COR-L47 (cell line): ENCODE measurements around the gene SNRPA1.

ENCODE experiments used
- DNase-seq: peaks from one replicate; lab custom pipeline; 2025; lab: John Stamatoyannopoulos, UW

SNRPA1 gene

DNA sequence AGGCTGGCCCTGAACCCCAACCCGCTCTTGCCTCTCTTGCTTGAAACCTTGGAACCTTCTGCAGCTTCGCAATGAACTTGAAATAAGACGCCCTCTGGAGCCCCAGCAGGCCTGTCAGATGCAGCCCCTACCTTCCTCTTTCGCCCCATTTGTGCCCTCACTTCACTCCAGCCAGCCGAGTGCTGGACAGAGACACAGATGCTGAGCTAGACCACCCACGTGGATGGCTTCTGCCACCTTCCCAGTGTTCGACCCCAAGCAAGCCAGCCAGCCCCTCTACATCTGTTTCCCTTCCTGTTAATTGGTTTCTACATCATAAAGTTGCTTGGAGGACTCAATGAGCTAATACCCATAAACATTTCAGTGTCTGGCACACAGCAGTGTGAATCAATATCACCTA is 23.8 kb upstream of the SNRPA1 start:
- no peak for DNase-seq

DNA sequence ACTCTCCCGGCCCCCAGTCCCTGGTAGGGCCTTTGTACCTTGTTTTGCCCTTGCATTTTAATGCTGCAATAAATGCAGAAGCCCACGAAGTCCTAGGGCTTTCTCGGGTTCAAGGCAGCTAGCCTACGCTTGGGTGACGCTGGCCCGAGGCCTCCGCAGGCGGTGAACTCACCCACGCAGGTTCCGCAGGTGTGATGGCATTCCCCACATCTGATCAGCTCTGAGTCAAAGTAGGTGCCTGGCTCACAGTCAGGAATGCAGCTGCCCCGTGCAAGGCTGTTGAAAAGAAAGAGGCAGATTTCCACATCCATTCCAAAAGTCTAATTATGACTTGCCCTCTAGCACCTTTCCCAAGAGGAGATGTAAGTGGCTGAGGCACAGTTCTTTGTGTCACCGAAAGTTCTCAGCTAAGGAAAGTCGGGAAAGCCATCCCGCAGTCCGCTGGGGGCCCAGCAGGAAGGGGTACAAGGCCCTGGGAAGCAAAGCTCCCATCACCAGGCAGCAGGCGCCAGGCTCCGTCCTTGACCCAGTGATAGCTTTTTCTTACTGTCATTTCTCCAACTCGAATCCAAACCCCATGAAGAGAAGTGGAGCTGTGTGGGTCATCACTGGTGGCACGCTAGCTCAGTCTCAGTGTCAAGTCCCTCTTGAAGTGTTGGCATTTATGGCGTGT is 23.2 kb upstream of the SNRPA1 start:
- no peak for DNase-seq

DNA sequence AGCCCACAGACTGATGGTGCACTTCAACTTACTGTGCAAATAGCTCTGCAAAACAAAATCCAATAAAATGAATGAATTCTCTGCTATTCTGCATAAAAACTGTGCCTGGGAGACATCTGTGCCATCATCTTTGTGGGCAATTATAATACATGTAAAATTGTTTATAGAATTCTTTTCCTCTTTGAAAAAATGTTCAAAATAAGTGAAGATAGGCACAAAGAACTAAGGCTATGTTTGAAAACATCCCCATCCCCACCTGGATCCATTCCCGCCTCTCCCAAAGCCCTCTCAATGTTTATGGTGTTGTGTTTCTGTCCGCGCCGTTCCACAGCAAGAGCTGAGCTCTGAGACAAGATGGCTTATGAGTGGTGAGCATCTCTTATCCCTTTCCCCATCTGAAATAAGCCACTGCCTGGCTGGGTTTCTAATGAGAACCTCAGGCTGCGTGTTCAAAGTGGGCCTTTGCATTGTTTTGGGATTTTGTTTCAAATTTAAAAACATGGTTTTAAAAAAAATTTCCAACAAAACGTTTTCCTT is 22.4 kb upstream of the SNRPA1 start:
- DNase-seq, result no peak

DNA sequence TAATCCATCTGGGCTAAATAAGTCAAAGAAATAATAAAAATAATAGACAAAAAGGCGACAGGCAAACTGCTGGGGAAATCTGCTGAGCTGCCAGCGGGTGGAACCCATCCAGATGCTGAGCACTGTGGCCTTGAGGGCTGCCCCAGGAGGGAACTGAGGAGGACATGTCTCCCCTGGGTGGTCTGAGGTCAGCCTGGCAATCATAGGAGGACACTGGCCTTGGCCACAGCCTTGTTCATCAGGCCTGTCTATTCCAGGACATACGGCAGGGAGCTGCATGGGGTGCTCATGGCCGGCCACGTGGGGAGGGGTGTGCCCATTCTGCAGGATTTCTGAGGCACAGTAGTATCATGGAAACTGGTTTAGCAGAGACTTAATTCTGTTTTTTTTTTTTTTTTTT is 21.5 kb upstream of the SNRPA1 start:
- no peak for DNase-seq

DNA sequence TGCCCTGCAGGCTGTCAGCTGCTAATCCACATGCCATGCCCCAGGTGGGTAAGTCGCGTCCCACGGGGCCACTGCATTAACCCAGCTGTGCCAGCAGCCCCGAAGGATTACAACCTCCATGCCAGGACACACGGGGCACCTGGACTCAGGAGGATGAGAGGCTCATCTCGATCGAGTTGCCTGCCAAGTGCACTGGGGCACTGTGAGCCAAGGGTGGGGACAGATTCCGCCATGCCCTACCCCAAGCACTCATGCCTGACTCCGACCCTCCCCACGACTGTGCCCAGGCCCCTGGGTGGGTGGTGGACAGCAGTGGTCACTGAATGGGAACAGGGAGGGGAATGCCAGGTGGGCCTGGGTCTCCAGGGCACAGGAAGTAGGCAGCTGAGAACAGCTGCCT is 20.7 kb upstream of the SNRPA1 start:
- DNase-seq, result no peak

DNA sequence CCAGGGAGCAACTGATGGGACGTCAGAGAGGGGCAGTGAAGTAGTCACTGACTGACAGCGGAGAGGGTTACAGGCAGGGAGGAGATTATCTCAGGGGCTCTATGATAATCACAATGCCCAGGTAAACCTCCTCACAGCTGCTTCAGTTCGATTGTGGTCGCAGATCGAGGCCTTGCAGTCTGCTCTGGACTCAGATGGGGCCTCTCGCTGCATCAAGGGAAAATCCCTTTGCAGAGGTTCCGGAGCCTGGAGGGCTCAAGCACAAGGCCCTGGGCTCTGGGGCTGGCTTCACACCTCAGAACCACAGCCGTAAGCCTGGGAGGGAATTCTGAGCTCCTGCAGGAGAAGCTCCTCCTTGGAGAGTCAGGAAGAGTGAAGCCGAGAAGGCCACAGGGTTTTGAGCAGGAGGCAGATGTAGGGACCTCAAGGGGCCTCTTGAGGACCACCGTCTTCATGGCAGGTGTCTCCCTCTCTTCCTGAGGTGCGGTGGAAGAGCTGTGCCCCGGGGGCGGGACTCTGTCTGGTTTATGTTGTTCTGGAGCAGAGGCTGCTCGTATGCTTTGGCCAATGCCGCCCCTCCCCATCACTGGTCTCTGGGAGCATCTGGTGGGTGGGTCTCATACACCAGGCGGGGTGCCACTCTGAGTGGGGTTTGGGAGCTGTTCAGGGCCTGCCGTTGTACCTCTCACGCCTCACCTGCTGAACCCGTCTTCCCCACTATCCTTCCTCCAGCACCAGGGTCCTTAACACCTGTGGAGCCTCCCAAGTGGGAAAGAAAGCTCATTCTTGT is 19.5 kb upstream of the SNRPA1 start:
- DNase-seq, result no peak

DNA sequence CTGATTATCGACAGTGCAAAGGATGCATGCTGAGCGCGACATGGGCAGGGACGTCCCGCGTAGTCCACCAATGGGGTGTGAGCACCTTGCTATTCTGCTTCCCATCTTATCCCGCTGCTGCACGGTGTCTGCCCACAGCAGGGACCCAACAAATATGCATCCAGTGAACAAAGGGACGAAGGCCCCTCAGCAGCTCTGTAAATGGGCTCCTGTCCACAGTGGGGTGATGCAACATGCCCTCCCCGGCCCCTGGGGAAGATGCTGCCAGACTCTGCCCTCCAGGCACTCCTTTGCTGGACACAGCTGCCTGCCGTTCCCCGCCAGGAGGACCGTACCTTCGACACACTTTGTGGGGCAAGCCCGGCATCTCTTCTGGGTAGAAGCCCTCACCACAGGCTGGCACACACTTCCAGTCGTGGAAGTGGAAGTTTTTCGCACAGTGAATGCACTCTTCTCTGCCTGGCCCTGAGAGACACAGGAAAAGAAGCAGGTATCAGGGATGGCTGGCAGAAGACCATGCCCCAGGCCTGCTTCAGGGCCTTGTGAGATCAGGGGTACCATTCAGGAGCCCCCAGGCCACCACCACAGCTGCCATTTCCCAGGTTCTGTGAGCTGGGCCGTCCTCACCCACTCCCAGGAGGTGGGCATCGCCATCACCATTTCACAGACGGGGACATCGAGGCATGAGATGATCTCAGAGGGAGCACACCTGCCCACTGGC is 18.2 kb upstream of the SNRPA1 start:
- DNase-seq, result no peak

DNA sequence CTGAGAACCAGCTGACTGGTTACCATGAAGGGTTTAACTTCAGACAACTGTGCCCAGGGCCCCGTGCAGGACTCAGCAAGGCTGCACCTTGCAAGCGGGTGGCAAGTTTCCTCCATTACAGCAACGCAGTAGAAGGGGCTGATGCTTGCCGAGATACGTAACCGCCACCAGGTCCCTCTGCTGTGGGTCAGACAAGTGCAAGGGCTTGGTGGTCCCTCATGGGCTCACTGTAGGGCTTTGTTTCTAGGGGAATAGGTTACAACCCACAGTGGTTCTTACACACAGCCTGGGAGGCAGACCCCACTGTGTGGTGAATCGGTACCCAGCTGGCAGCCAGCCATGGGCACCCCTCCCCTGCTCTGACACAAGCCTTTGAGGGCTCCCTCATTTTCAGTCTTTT is 15.5 kb upstream of the SNRPA1 start:
- no peak for DNase-seq

DNA sequence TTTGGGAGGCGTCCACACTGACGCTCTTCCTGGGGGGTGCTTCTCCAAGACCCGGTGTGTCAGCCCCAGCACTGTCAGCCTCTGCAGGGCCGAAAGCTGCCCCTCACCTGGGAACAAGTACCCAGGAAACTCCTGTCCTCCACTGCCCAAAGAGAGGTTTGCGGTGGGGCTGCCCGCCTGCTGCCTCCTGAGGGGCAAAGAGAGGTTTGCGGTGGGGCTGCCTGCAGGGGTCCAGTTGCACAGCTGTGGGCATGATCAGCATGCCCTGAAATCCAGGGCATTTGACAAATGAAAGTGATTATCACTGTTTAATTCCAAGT is 15.1 kb upstream of the SNRPA1 start:
- no peak for DNase-seq

DNA sequence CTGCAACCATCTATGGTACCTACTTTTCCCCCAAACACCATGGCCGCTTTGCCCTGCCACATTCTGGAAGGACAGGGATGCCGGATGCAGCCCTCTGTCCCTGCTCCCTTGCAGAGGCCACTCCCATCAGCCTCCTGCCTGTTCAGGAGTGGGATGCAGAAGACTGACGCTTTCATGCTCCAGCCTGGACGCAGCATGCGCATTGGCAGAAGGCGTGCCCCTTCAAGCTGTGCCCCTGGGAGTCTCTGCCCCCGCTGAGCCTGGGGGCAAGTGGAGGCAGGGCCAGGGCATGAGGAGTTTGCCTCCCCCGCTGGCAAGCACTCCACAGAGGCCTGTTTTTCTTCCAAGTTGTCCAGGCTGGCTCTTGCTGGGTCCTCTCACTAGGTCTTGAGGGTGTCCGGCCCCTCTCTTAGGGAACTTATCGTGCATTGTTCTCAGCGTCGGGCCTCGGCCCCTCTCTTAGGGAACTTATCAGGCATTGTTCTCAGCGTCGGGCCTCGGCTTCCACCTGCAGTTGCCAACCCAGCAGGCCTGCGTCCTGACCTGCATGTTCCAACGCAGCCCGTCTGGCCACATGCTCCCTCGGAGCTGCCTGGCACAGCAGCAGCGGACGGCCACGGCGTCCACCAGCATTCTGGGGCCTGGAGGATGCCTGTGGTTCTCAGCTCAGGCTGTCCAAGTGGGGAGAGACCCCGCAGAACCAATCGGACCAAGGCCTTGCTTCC is 14.6 kb upstream of the SNRPA1 start:
- DNase-seq, result no peak

DNA sequence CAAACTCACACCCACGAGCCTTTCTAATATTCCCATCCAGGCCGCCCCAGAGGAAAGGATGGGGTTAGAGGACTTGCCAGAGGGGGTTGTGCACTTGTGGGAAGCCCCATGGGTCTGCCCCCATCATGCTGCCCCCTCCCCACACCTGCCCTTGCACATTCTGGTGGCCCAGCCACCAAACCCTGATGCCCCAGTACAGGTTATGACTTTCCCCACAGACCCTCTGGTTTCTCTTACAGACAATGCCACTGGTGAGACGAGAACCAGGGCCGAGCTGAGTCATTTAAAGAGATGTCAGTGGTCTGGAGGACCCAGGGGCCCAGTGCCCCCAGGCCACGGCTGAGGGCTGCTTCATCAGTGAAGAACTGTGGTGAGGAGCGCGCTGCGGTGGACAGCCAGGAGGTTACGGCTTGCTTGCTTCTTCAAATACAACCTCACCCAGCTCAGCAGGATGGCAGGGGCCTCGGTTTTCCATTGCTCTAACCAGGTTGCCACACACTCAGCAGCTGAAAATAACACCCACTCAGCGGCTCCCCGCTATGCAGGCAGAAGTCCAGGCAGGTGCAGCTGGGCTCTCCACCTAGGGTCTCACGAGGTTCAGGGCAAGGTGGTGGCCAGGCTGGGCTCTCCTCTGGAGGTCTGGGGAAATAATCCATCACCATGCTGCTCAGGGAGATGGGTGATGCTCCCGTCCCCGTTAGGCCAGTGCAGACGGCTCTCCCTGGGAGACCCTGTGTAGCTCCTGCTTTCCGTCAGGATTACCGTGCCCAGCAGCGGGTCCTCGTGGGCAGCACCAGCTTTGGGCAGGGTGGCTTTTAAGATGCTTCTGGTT is 13.8 kb upstream of the SNRPA1 start:
- DNase-seq, result no peak

DNA sequence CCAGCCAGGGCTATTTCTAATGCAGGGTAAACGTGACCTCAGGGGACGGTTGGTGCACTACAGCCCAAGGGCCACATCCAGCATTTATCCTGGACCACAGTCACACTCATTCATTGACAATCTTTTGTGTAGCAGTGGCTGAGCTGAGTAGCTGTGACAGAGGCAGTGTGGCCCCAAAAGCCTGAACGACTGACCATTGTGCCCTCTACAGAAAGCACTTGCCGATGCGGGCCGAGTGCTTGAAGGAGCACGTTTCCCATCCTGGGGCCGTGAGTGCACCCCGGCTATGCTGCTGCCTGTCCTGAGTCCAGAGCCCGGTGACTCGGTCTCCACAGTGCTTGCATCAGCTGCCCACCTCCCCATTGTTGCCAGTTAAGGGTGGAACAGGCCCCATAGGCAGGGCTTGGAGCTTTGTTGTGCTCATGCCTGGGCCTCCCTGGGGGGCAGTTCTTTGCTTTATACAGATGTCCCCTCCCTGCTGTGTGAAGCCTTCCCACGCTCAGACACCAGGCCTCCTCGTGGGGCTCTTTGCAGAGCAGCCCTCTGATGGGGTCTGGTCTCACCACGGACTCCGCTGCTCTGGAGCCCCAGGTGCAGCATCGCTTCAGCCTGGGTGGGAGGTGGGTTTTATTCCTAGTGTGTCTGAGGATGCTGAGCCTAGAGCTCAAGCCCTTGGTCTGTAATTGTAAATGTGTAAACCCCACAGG is 13.0 kb upstream of the SNRPA1 start:
- DNase-seq, result no peak

DNA sequence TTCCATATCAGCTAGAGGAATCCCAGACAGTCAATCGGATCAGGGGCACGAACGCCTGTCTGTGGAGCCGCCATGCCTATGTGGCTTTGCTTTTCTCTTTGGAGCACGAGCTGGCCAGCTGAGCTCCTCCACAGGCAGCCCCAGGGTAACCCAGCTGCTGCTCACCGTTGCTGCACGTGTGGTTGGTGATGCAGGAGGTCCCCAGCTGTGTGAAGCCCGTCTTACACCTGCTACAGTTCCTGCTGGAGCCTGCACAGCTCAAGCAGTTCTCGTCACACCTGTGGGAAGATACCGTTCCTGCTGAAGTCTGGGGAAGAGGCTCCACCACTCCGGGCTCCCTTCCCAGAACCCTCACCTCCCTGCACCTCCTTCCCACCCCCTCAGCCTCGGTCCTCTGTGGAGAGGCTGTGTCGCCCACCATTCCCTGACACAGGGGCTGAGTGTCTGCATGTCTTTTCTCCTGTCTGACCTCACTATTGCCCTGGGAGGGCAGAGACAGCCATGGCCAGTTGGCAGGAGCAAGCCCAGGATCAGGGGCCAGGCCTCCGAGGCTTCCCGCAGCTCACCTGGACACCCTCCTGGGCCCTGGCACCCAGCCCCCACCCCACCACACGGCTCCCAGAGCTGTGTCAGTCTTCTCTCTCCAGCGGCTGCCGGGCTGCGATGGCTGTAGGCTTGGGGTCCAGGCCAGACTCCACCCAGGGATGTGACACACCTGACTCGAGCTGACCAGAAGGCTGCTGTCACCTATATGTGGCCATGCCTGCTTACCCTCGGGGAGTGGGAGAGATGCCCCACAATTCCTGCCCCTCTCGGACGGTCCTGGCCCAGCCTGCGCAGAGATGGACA is 12.2 kb upstream of the SNRPA1 start:
- DNase-seq, result no peak

DNA sequence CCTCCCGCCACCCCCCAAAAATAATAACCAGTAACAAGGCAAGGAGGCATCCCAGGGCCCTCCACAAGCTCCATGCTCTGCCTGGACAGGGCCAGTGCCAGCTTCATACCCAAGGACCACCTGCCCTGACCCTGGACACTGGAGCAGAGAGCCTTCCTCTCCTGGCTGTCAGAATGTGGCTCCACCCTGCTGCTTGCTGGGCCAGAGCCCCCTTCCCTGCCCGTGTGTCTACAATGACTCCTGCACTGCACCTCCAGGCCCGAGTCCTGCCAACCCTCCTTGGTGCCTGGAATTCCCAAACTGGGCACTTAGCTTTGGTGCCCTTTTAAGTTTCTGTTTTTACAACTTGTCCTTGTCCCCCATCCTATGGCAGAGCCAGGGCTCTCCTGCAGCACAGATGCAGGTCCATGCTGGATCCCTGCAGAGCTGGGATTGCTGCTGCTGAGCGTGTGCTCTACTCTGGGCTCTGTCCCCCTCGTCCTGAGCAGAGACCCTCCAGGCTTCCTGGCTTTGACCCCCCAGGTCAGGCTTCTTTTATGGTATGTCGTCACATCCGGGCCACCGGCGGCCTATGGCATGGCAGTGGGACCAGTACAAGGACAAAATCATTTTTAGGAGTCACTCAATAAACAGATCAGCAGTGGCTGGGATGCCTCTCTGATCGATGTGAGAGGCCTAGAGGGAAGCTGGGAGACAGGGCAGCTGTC is 11.4 kb upstream of the SNRPA1 start:
- DNase-seq, result no peak

DNA sequence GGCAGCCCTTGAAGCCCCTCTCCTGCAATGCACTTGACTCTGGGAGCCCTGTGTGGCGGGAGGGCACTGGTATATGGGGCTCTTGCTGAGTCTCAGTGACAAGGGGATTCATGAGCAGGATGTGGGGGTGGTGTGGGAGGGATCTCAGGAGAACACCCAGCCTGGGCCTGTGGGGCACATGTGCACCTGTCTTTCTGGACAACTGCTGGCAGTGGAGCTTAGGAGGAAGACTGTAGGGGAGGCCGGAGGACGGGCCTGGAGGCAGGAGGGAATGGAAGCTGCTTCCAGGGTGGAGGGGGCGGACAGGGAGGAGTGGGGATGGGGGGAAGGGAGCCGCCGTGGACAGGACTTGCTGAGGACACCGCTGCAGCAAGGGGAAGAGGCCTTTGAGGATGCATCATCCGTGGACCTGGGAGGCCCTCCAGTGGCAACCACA is 10.8 kb upstream of the SNRPA1 start:
- DNase-seq, result no peak

DNA sequence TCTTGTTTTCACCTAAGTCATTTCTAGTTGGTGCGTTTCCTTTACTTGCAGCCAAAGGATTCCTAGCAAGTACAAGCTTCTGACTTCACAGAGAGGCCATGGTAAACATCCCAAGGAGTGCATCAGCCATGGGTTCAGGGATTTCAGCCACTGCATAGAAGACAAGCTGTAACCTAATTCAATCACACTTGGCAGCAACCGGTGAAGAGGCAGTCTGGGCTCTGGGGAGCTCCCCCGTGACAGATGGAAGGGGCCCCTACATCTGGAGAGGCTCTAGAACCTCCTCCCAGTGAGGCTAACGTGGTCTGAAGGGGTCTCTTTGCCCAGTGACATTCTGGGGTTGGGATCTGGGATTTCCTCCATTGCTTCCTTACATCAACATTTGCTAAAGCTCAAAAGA is 8.4 kb upstream of the SNRPA1 start:
- no peak for DNase-seq

DNA sequence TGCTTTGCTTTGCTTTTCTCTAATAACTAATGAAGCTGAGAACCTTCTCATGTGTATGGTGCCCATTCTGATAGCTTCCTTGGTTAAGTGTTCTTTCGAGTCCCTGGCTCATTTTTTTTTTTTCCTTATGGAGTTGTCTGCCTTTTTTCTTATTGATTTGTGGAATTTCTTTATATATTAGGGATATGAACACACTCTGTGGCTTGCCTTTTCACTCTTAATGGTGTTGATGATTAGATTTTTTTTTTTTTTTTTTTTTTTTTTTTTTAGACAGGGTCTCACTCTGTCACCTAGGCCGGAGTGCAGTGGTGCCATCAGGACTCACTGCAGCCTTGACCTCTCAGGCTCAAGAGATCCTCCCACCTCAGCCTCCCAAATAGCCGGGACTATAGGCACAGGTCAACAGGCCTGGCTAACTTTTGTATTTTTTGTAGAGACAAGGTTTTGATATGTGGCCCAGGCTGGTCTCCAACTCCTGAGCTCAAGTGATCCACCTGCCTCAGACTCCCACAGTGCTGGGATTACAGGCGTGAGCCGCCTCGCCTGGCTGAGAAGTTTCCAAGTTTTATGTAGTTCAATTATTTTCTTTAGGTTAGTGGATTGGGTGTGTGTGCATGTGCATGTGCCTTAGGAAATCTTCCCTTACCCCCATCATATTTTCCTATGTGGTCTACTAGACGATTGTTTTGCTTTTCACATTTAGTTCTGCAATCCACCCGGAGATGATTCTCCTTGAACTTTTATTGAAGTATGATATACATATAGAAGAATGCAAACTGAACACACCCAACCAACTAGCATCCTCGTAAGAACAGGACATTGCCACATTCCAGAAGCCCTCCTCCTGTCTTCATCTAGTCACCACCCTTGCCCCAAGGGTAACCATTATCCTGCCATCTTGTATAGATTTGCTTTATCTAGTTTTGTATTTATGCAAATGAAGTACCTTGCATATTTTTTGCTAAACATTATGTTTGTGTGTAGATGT is 1.7 kb upstream of the SNRPA1 start:
- DNase-seq, result no peak

DNA sequence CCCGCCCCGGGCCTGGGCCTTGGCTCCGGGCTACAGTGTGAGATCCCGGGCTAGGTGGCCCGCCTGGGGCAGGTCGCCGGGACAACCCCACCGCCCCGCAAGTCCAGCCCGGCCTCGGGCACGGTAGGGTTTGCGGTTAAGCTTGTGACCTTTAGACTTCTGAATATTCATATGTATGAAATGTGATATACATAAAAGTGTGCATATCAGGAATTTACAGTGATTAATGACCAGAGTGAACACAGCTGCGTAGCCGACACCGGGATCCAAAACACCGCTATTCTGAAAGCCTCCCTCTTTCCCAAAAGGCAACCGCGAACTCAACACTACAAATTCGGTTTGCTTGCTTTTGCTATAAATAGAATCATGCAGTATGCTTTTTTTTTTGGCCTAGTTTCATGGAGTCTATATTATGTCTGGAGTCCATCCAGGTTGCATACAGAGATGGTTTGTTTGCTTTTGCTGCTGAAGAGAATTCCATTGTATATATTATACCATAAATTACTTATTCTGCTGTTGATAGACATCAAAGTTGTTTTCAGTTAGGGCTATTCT is 636 bp upstream of the SNRPA1 start:
- no peak for DNase-seq
